Mesothelial cell of epicardium (in vitro differentiated cells): ENCODE data around the gene DUSP22. TPM values are rescaled to one million over a fixed set of nuclear protein-coding genes. Genes with fewer than 3 reads are reported as not detected.

Source experiments
- DNase-seq, 2 experiments: peaks; one replicate each; pipeline ENCODE4 v3.0.0; 2021; ENCODE audit warnings: low spot score in 2 of 2; ENCODE audit not compliant: unreplicated experiment in 2 of 2
- H3K27ac Mint-ChIP-seq: 2 replicates; pipeline ENCODE4 v1.8.0; 2021; ENCODE audit warnings: mixed read lengths
- H3K27me3 Mint-ChIP-seq: 2 replicates; pipeline ENCODE4 v1.8.0; 2021; ENCODE audit warnings: low read depth, mixed read lengths
- H3K36me3 Mint-ChIP-seq: 2 replicates; pipeline ENCODE4 v1.8.0; 2021; ENCODE audit warnings: mixed read lengths
- H3K4me1 Mint-ChIP-seq: 2 replicates; pipeline ENCODE4 v1.8.0; 2021; ENCODE audit warnings: mixed read lengths
- H3K4me3 Mint-ChIP-seq: 2 replicates; pipeline ENCODE4 v1.8.0; 2021; ENCODE audit warnings: mild to moderate bottlenecking, moderate library complexity, mixed read lengths
- H3K9me3 Mint-ChIP-seq: 2 replicates; pipeline ENCODE4 v1.8.0; 2021; ENCODE audit warnings: mixed read lengths
- CTCF ChIP-seq: fragments of 200-600 bp; sonication (generic); IDR thresholded peaks from one replicate; pipeline ENCODE4 v1.5.0; 2021; ENCODE audit warnings: antibody characterized with exemption; ENCODE audit not compliant: unreplicated experiment
- total RNA-seq: library from RNA; stranded (reverse); gene quantifications from 3 replicates; pipeline ENCODE4 v1.2.1, GENCODE V29; 2021

Gene DUSP22
- total RNA-seq, 1 donor from 2014 or later: 32.0 TPM

DNA sequence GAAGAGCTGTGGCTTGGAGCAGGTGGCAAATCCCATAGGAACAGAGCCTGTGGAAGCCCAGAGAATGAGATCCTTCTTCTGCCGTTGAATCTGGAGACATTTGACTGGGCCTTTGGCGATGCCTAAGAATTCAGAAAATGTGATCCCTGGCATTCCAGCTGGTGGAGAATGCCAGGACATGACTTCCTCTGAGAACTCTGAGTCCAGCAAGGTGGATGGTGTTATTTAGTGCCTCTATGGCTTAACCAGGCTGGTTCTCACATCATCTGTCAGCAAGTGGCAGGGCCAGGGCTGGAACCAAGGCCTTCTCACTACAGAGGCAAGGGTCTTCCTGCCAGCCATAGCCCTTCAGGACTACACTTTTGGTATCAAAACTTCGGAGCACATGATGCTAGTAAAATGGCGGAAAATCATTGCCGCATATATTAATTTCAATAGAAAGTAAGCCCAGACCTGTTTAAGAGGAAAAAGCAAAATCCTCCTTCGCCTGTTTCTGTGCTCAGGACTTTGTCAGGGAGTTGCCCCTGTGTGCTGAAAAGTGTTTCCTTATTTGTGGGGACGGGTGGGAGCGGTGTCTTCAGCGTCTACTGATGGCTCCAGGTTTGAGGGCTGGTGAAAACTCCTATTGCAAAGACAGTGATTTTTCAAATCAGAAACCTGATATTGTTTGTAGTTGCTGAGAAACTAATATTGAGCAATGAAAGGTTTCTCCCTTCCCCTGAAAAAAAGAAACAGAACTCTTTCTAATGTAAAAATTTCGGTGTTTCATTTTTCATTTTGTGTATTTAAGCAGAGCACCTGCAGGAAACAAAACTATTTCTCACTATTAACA is 23.9 kb downstream of the DUSP22 start:
- TF ChIP-seq CTCF: no peak
- DNase-seq: no peak
- peaks cover 9% of the 10 kb centered on the region for H3K9me3 Mint-ChIP-seq
- H3K27ac Mint-ChIP-seq: no peak overlapping the region
- no peaks in the 10 kb centered on the region for H3K27me3 Mint-ChIP-seq
- H3K4me3 Mint-ChIP-seq: no peak overlapping the region
- H3K4me1 Mint-ChIP-seq: no peaks in the 10 kb centered on the region
- no peaks in the 10 kb centered on the region for H3K36me3 Mint-ChIP-seq

- Mint-ChIP-seq H3K4me1 (no peaks in the 10 kb centered on the region), H3K27ac (no peak overlapping the region), H3K36me3 (no peaks in the 10 kb centered on the region), H3K9me3 (peaks cover 9% of the 10 kb centered on the region), H3K4me3 (no peak overlapping the region), H3K27me3 (no peaks in the 10 kb centered on the region)
- no peak for DNase-seq
- no peak for TF ChIP-seq CTCF
Observed at GRCh38 chr6:316753-317038, 24.4 kb downstream of the DUSP22 start.

DNA sequence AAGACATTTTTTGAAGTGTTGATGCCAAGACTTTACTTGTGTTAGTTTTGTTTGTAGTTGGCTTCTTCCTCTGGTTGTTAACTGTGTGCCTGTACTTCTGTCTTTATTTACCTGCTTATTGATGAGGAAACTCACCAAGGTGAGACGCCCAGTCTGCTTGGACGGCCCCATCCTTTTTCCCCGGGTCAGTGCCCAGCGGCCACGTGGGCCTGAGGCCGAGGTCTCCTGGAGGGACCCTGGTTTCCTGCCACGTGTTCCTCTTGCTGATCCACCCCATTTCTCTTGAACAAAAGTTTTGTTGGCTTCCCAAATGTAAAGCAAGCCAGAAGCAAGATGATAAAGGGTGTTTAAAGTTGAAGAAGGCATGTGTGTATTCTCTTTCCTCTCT is 24.8 kb downstream of the DUSP22 start:
- peaks cover 9% of the 10 kb centered on the region for H3K9me3 Mint-ChIP-seq
- H3K4me3 Mint-ChIP-seq: no peak overlapping the region
- no peaks in the 10 kb centered on the region for H3K4me1 Mint-ChIP-seq
- no peak overlapping the region for H3K27ac Mint-ChIP-seq
- H3K36me3 Mint-ChIP-seq: no peaks in the 10 kb centered on the region
- no peak for DNase-seq
- no peaks in the 10 kb centered on the region for H3K27me3 Mint-ChIP-seq
- TF ChIP-seq CTCF: no peak

DNA sequence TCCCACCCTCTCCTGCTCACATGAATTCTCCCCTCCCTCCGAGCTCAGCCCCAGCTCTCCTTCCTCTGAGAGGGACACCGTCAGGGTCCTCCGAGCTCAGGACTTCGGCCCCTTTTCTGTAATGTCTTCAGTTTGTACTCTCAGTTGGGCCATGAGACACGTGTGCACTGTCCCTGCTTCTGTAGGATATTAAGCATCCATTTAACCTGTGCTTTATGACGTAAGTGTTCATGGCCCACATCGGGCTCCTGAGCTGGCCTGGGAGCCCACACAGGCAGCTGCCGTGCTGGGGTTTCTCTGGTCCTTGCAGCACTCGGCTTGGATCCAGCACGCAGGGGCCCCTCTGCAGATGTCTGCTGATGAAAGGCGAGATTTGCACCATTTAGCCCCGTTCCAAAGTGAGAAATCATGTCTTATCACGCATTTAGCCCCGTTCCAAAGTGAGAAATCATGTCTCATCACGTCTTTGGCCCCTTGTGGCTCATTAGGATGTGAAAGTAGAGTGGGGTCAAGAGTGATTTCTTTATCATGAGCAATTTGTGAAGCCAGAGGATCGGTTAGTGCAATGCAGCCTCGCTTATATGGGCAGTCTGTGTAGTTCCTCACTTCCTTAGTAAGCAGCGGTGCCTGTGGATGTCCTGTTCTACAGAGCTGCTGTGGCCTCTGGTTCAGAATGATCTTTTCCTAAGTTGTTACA is 25.3 kb downstream of the DUSP22 start:
- TF ChIP-seq CTCF: no peak
- H3K4me3 Mint-ChIP-seq: no peak overlapping the region
- peaks cover 9% of the 10 kb centered on the region for H3K9me3 Mint-ChIP-seq
- no peak overlapping the region for H3K27ac Mint-ChIP-seq
- no peaks in the 10 kb centered on the region for H3K4me1 Mint-ChIP-seq
- no peak for DNase-seq
- no peaks in the 10 kb centered on the region for H3K36me3 Mint-ChIP-seq
- no peaks in the 10 kb centered on the region for H3K27me3 Mint-ChIP-seq

DNA sequence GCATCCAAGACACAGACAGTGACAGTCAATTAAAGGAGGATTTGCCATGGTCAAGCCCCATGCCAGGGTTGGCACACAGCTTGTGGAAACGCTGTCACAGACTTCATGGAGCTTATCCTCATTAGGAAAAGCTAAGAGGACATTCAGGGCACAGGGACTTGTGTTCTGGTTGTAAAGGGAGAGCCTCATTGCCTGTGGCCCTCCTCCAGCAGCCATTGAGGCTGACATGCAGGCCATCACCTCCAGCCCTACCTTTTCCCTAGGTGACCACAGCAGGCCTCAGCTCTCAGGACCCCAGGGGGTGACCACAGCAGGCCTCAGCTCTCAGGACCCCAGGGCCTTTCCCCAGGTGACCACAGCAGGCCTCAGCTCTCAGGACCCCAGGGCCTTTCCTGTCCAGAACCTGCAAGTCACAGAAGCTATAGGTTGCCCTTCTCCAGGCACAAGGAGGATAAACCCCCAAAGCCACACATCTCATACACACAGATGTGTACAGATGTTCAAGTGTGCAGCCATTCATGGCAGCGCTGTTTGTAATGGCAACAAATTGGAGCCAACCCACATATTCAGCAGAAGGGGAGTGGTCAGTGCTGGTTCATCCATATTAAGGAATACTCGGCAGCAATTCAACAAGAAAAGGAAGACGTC is 26.1 kb downstream of the DUSP22 start:
- Mint-ChIP-seq H3K27ac (no peak overlapping the region), H3K9me3 (peaks cover 9% of the 10 kb centered on the region), H3K4me3 (no peak overlapping the region), H3K4me1 (no peaks in the 10 kb centered on the region), H3K36me3 (no peaks in the 10 kb centered on the region), H3K27me3 (no peaks in the 10 kb centered on the region)
- DNase-seq: no peak
- TF ChIP-seq CTCF: no peak
